Measurements from ENCODE around the gene ZNF692. TPM values are rescaled to one million over a fixed set of nuclear protein-coding genes. Genes with fewer than 3 reads are reported as not detected.

The ZNF692 gene
- total and polyA plus RNA-seq, 2 donors (not counting 3 experiments of a cell fraction or from before 2014, with no cell fraction given) = 32.6 to 36.6 TPM

DNA sequence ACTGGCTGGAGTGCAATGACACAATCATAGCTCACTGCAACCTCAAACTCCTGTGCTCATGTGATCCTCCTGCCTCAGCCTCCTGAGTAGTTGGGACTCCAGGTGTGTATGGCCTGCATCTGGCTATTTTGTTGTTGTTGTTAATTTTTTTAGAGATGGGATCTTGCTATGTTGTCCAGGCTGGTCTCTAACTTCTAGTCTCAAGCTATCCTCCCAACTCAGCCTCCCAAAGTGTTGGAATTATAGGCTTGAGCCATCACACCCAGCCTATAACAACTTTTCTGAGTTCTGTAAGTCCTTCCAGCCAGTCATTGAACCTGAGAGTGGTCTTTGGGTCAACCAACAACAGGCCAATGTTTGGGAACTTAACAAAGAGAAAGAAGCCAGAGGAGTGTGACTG is 36.0 kb upstream of the ZNF692 start:
- Histone ChIP-seq H3K9me3 (replicated peaks; ENCODE audit: control insufficient read depth, insufficient read depth, low read length) (no peaks in the 10 kb centered on the region), H3K4me3 (replicated peaks in 1 of 3; ENCODE audit: insufficient read depth in 1 of 3, low read depth in 1 of 3, low read length in 3 of 3) (no peak overlapping the region), H3K79me2 (ENCODE audit: control insufficient read depth, insufficient read depth, low read length) (no peaks in the 10 kb centered on the region), H3K9ac (replicated peaks; ENCODE audit: extremely low read depth, insufficient read depth, low read length) (no peak overlapping the region), H2AFZ (ENCODE audit: low read depth, low read length) (no peak overlapping the region), H3K36me3 (ENCODE audit: control insufficient read depth in 2 of 2, extremely low read depth in 1 of 2, insufficient read depth in 2 of 2, low read length in 2 of 2) (no peaks in the 10 kb centered on the region), H3K27me3 (ENCODE audit: control insufficient read depth in 2 of 2, insufficient read depth in 2 of 2, low read length in 2 of 2) (peaks cover 8 to 15% of the 10 kb centered on the region in 2 experiments), H3K4me1 (ENCODE audit: control insufficient read depth, extremely low read depth, insufficient read depth, low read length) (no peaks in the 10 kb centered on the region), H3K27ac (ENCODE audit: insufficient read depth, low read depth, low read length) (no peak overlapping the region), H4K20me1 (replicated peaks; ENCODE audit: control insufficient read depth, extremely low read depth, insufficient read depth, low read length) (no peaks in the 10 kb centered on the region), H3K9me1 (replicated peaks; ENCODE audit: control insufficient read depth, extremely low read depth, insufficient read depth, low read length) (no peaks in the 10 kb centered on the region), H3K4me2 (ENCODE audit: insufficient read depth, low read length) (no peak overlapping the region)
- POLR2A ChIA-PET = no interaction called here
- CTCF ChIA-PET = no interaction called here
- FAIRE-seq (no peak), DNase-seq (ENCODE audit: low read depth, low spot score) (no peak)
- intact Hi-C loops (cut with micrococcal nuclease) (no loop called here), dilution Hi-C loops (cut with MboI; ENCODE audit: extremely low pct_ligation_motif_present, low sequenced_read_pairs) (no loop called here)
- no TSS peak for BruUV-seq (replicated peaks)
- TF ChIP-seq, protein P1, sequence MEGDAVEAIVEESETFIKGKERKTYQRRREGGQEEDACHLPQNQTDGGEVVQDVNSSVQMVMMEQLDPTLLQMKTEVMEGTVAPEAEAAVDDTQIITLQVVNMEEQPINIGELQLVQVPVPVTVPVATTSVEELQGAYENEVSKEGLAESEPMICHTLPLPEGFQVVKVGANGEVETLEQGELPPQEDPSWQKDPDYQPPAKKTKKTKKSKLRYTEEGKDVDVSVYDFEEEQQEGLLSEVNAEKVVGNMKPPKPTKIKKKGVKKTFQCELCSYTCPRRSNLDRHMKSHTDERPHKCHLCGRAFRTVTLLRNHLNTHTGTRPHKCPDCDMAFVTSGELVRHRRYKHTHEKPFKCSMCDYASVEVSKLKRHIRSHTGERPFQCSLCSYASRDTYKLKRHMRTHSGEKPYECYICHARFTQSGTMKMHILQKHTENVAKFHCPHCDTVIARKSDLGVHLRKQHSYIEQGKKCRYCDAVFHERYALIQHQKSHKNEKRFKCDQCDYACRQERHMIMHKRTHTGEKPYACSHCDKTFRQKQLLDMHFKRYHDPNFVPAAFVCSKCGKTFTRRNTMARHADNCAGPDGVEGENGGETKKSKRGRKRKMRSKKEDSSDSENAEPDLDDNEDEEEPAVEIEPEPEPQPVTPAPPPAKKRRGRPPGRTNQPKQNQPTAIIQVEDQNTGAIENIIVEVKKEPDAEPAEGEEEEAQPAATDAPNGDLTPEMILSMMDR (IDR thresholded peaks at IDR 0.05; ENCODE audit: extremely low read depth in 1 of 2, insufficient read depth in 1 of 2, low read depth in 1 of 2, low read length in 2 of 2) = no peak
- TF ChIP-seq, protein P2, sequence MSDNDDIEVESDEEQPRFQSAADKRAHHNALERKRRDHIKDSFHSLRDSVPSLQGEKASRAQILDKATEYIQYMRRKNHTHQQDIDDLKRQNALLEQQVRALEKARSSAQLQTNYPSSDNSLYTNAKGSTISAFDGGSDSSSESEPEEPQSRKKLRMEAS (IDR thresholded peaks at IDR 0.05; ENCODE audit: insufficient read depth, insufficient read length) = no peak
- TF ChIP-seq POLR2A (IDR thresholded peaks at IDR 0.05; ENCODE audit: low read depth, low read length) = no peak
- no peak for TF ChIP-seq POLR2AphosphoS5 (IDR thresholded peaks at IDR 0.05; ENCODE audit: insufficient read depth, low read depth, low read length)
- TF ChIP-seq MYC (IDR thresholded peaks at IDR 0.05; ENCODE audit: low read depth, low read length) = no peak
- TF ChIP-seq JUN (IDR thresholded peaks at IDR 0.05; ENCODE audit: borderline replicate concordance, insufficient read depth, insufficient read length, low read depth) = no peak
- no peak for TF ChIP-seq GATA2 (IDR thresholded peaks at IDR 0.05; ENCODE audit: insufficient read depth, insufficient read length, low read depth, low read length)
